Nephron progenitor cell (in vitro differentiated cells): ENCODE data around the gene TTLL12.

Experiments
- DNase-seq: peaks from one replicate; pipeline ENCODE4 v3.0.0; 2021
- H3K27ac Mint-ChIP-seq: 2 replicates; pipeline ENCODE4 v1.8.0; 2021; ENCODE audit warnings: mild to moderate bottlenecking, moderate library complexity, mixed read lengths
- H3K27me3 Mint-ChIP-seq: 2 replicates; pipeline ENCODE4 v1.8.0; 2021; ENCODE audit warnings: mild to moderate bottlenecking, low read depth, mixed read lengths; ENCODE audit not compliant: poor library complexity
- H3K36me3 Mint-ChIP-seq: 2 replicates; pipeline ENCODE4 v1.8.0; 2021; ENCODE audit warnings: low read depth, mixed read lengths
- H3K4me1 Mint-ChIP-seq: 2 replicates; pipeline ENCODE4 v1.8.0; 2021; ENCODE audit warnings: mixed read lengths
- H3K4me3 Mint-ChIP-seq: 2 replicates; pipeline ENCODE4 v1.8.0; 2021; ENCODE audit warnings: mild to moderate bottlenecking, moderate library complexity, mixed read lengths
- H3K9me3 Mint-ChIP-seq: 2 replicates; pipeline ENCODE4 v1.8.0; 2021; ENCODE audit warnings: mild to moderate bottlenecking, moderate library complexity, mixed read lengths
- TF ChIP-seq, protein P1 (sequence below): fragments of 200-600 bp; sonication (generic); IDR thresholded peaks from 2 replicates; pipeline ENCODE4 v1.5.0; 2021; ENCODE audit warnings: antibody characterized with exemption

Gene TTLL12

DNA sequence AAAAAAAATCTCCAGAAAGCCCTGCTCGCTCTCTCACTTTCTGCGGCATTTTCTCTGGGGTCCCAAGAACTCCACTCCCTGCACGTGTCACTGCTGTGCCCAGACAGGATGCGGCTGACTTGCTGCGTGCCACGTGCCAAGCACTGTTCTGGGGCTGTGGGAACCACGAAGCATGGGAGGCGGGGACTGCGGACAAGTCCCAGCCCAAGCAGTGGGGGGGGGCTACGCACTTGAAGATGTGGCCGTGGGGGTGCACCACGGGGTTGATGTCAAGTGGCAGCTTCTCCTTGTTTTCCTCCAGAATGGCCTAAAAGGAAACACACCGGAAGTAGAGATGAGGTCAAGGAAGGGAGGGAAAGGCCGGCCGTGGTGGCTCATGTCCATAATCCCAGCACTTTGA is 10.8 kb downstream of the TTLL12 start:
- Mint-ChIP-seq H3K36me3 (peaks cover 52% of the 10 kb centered on the region), H3K27me3 (no peaks in the 10 kb centered on the region), H3K4me3 (no peak overlapping the region), H3K27ac (no peak overlapping the region), H3K4me1 (no peaks in the 10 kb centered on the region), H3K9me3 (no peaks in the 10 kb centered on the region)
- TF ChIP-seq, protein P1, sequence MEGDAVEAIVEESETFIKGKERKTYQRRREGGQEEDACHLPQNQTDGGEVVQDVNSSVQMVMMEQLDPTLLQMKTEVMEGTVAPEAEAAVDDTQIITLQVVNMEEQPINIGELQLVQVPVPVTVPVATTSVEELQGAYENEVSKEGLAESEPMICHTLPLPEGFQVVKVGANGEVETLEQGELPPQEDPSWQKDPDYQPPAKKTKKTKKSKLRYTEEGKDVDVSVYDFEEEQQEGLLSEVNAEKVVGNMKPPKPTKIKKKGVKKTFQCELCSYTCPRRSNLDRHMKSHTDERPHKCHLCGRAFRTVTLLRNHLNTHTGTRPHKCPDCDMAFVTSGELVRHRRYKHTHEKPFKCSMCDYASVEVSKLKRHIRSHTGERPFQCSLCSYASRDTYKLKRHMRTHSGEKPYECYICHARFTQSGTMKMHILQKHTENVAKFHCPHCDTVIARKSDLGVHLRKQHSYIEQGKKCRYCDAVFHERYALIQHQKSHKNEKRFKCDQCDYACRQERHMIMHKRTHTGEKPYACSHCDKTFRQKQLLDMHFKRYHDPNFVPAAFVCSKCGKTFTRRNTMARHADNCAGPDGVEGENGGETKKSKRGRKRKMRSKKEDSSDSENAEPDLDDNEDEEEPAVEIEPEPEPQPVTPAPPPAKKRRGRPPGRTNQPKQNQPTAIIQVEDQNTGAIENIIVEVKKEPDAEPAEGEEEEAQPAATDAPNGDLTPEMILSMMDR: no peak
- DNase-seq: no peak

DNA sequence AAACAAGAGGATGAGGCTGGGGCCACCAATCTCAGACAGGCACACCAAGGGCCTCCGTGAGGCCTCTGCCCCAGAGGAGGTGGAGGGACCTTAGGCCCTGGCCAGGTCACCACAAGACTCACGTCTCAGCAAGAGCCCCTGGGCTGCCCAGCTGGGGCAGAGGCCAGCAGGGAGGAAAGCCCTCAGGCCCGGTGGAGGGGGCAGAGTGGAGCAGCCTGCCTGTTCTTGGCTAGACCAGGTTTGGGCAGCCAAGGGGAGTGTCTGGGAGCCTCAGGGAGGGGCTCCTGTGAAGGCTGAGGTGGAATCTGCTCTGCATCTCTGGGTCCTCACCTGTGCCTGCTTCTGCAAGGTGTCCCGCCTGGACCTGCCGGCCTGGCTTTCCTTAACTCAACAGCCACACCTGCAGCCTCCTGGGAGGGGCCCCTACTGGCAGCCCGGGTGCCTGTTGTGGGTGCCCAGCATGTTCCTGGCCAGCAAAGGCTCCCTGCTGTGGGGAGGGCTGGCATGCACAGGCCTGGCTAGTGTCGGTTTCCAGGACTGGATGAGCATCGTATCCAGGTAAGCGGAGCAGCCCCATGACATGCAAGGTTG is 11.9 kb downstream of the TTLL12 start:
- no peak overlapping the region for H3K27ac Mint-ChIP-seq
- no peaks in the 10 kb centered on the region for H3K27me3 Mint-ChIP-seq
- DNase-seq: no peak
- TF ChIP-seq, protein P1: no peak
- no peak overlapping the region for H3K4me3 Mint-ChIP-seq
- H3K4me1 Mint-ChIP-seq: no peaks in the 10 kb centered on the region
- peaks cover 51% of the 10 kb centered on the region for H3K36me3 Mint-ChIP-seq
- no peaks in the 10 kb centered on the region for H3K9me3 Mint-ChIP-seq

DNA sequence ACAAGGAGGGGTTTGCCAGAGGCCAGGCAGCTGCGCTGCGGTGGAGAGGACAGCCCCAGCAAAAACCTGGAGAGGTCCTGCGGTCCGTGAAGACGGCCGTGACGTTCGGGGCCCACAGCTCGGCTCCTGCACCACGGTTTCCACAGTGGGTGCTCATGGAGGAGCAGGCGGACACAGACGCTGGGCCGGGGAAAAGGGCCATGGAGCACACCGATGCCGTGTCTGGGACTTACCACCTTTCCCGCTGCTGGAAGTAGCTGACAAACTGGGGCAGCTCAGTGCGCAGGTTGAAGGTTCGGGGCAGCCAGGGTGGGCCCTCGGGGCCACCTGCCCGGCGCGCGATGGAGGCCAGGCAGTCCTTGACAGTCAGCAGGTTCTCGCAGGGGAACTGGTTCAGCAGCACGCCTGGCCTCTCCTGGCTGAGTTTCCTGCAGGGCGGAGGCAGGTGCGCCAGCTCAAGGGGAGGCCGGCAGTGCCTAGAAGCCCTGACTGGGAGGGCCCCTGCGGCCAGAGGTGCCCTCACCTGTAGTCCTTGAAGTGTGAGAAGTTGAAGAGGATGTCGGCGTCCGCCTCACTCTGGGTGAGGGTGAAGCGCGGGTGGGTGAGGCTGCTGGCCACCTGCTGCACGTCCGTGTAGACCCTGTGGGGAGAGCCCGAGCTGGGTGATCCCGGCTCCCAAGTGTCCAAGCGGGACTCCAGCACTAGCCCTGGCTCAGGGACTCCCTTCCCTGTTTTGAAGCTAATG is 12.8 kb downstream of the TTLL12 start:
- Mint-ChIP-seq H3K4me1 (no peaks in the 10 kb centered on the region), H3K4me3 (no peak overlapping the region), H3K27me3 (no peaks in the 10 kb centered on the region), H3K27ac (no peak overlapping the region), H3K9me3 (no peaks in the 10 kb centered on the region), H3K36me3 (peaks cover 42% of the 10 kb centered on the region)
- TF ChIP-seq, protein P1: no peak
- DNase-seq: no peak

DNA sequence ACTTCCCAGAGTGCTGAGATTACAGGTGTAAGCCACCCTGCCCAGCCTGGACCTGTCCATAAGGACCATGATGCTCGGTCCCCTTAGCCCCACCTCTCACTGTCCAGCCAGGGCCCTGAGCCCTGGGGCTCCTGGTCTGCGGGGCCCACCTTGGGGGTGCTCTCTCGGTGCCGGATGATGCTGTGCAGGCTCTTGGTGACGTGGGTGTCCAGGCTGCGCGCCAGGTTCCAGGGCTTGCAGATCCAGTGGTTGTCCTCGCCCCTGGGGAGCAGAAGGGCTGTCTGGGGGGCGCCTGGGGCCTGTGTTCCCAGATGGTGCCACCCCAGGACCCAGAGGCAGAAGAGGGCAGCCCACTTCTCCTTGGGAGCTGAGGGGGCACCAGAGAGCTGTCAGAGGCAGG is 13.4 kb downstream of the TTLL12 start:
- Mint-ChIP-seq H3K27ac (no peak overlapping the region), H3K27me3 (no peaks in the 10 kb centered on the region), H3K4me3 (no peak overlapping the region), H3K36me3 (peaks cover 36% of the 10 kb centered on the region), H3K9me3 (no peaks in the 10 kb centered on the region), H3K4me1 (no peaks in the 10 kb centered on the region)
- TF ChIP-seq, protein P1: no peak
- no peak for DNase-seq

DNA sequence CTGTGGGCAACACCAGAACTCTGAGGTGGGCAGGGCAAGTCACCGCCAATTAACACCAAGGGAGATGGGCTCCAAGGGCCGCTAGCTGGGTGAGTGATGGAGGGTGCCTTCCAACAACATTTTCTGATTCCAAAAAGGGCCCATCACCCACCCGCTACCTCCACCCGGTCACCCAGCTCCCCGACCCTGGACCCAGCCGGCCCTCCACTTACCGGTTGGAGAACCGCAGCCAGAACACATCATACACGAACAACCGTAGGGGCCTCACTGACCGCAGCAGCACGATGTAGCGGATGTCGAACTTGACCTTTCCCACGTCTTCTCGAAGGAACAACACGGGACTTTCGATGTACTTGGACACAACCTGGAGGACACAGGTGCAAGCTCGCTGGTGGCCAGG is 14.7 kb downstream of the TTLL12 start:
- no peaks in the 10 kb centered on the region for H3K27me3 Mint-ChIP-seq
- H3K36me3 Mint-ChIP-seq: peaks cover 29% of the 10 kb centered on the region
- no peaks in the 10 kb centered on the region for H3K4me1 Mint-ChIP-seq
- H3K4me3 Mint-ChIP-seq: no peak overlapping the region
- no peak overlapping the region for H3K27ac Mint-ChIP-seq
- no peaks in the 10 kb centered on the region for H3K9me3 Mint-ChIP-seq
- TF ChIP-seq, protein P1: no peak
- no peak for DNase-seq

DNA sequence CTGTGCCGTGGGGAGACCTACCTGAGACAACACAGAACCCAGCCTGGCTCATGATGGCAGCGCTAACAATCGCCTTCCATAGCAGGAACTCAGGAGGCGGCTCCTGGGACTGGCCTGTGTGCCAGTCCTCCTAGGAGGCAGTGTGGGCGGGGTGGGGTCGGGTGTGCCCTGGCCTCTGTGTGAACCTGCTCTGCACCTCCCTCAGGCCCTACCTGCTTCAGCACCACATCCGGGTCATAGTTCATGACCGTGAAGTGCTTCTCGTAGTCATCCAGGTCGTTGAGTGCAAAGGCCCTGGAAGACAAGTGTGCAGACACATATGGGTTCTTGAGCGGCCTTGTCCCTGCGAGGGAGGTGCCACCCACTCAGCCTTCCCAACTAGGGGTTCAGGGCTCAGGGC is 15.3 kb downstream of the TTLL12 start:
- Mint-ChIP-seq H3K27ac (no peak overlapping the region), H3K4me1 (no peaks in the 10 kb centered on the region), H3K9me3 (no peaks in the 10 kb centered on the region), H3K27me3 (no peaks in the 10 kb centered on the region), H3K36me3 (peaks cover 27% of the 10 kb centered on the region), H3K4me3 (no peak overlapping the region)
- DNase-seq: no peak
- TF ChIP-seq, protein P1: no peak
